Kidney epithelial cell (primary cell): Measurements from ENCODE around the gene EFNA2. TPM values are rescaled to one million over a fixed set of nuclear protein-coding genes. Genes with fewer than 3 reads are reported as not detected.

ENCODE experiments used
- DNase-seq: peaks from one replicate; pipeline ENCODE4 v3.0.0-alpha.2; 2010; ENCODE audit warnings: low read depth
- H3K27me3 ChIP-seq: 2 replicates; pipeline ENCODE4 v1.6.0; 2011; ENCODE audit warnings: low read length; ENCODE audit not compliant: control insufficient read depth, insufficient read depth
- H3K36me3 ChIP-seq: 2 replicates; pipeline ENCODE4 v1.5.1; 2011; ENCODE audit warnings: low read length; ENCODE audit not compliant: control insufficient read depth, insufficient read depth
- H3K4me3 ChIP-seq: 2 replicates; pipeline ENCODE4 v1.5.1; 2011; ENCODE audit warnings: low read depth, mild to moderate bottlenecking, control low read depth, low read length
- total RNA-seq: library from RNA; depleted of rRNA; stranded (reverse); fragments of >200 nt; gene quantifications from 2 replicates; pipeline ENCODE4 v1.2.3, GENCODE V29; 2015
- TF ChIP-seq, protein P1 (sequence below): IDR thresholded peaks from 2 replicates; pipeline ENCODE4 v1.5.1; 2011; ENCODE audit warnings: mild to moderate bottlenecking, moderate library complexity, low read length, control low read depth, inconsistent platforms; ENCODE audit not compliant: insufficient read depth, poor library complexity, severe bottlenecking

Gene EFNA2
- total RNA-seq, 1 donor from 2014 or later, result 5.3 TPM

DNA sequence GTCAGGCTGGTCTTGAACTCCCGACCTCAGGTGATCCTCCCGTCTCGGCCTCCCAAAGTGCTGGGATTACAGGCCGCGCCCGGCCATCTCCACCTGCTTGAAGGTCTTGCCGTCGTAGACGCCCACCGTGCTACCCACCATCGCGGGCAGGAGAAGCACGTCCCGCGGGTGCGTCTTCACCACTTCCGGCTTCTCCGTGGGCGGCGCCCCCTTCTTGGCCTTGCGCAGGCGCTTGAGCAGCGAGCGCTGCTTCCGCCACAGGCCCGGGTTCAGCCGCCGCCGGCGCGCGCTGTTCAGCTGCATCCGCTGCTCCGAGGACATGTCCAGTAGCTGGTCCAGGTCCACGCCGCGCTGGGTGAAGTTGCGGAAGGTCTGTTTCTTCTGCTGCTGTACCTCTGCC is 21.6 kb downstream of the EFNA2 start:
- H3K4me3 ChIP-seq, result no peak overlapping the region
- no peak for DNase-seq
- TF ChIP-seq, protein P1, sequence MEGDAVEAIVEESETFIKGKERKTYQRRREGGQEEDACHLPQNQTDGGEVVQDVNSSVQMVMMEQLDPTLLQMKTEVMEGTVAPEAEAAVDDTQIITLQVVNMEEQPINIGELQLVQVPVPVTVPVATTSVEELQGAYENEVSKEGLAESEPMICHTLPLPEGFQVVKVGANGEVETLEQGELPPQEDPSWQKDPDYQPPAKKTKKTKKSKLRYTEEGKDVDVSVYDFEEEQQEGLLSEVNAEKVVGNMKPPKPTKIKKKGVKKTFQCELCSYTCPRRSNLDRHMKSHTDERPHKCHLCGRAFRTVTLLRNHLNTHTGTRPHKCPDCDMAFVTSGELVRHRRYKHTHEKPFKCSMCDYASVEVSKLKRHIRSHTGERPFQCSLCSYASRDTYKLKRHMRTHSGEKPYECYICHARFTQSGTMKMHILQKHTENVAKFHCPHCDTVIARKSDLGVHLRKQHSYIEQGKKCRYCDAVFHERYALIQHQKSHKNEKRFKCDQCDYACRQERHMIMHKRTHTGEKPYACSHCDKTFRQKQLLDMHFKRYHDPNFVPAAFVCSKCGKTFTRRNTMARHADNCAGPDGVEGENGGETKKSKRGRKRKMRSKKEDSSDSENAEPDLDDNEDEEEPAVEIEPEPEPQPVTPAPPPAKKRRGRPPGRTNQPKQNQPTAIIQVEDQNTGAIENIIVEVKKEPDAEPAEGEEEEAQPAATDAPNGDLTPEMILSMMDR, result no peak
- peaks cover 13% of the 10 kb centered on the region for H3K27me3 ChIP-seq
- no peaks in the 10 kb centered on the region for H3K36me3 ChIP-seq

DNA sequence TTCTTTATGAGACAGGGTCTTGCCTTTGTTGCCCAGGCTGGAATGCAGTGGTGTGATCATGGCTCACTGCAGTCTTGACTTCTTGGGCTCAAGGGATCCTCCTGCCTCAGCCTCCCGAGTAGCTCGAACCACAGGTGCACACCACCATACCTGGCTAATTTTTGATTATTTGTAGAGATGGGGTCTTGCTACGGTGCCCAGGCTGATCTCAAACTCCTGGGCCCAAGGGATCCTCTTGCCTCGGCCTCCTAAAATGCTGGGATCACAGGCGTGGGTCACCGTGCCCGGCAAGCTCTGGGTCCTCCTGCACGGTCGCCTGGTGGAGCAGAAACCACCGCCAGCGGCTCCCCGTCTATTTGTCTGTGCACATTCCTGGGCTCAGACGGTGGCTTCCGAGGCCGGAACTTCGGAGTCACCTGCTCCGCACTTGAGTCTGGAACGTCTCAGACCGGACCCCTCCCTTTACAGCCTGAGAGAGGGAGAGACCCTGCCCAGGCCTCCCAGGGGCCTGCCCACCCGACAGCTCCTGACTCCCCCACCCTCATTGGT is 22.2 kb downstream of the EFNA2 start:
- H3K4me3 ChIP-seq, result no peak overlapping the region
- no peak for DNase-seq
- peaks cover 8% of the 10 kb centered on the region for H3K27me3 ChIP-seq
- TF ChIP-seq, protein P1, result no peak
- no peaks in the 10 kb centered on the region for H3K36me3 ChIP-seq

DNA sequence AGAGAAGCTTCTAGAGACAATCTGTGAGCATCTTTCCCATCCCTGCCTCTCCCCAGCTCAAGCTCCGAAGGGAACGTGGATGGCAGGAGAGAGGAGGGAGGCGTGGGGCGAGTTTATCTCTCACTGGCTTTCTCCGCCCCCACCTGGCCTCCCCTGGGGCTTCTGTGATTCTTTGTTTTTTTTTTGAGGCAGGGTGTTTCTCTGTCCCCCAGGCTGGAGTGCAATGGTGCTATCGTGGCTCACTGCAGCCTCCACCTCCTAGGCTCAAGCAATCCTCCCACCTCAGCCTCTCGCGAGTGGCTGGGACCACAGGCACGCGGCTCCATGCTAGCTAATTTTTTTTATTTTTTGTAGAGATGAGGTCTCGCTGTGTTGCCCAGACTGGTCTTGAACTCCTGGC is 23.0 kb downstream of the EFNA2 start:
- H3K36me3 ChIP-seq, result no peaks in the 10 kb centered on the region
- no peak overlapping the region for H3K4me3 ChIP-seq
- peaks cover 5% of the 10 kb centered on the region for H3K27me3 ChIP-seq
- TF ChIP-seq, protein P1, result no peak
- no peak for DNase-seq

DNA sequence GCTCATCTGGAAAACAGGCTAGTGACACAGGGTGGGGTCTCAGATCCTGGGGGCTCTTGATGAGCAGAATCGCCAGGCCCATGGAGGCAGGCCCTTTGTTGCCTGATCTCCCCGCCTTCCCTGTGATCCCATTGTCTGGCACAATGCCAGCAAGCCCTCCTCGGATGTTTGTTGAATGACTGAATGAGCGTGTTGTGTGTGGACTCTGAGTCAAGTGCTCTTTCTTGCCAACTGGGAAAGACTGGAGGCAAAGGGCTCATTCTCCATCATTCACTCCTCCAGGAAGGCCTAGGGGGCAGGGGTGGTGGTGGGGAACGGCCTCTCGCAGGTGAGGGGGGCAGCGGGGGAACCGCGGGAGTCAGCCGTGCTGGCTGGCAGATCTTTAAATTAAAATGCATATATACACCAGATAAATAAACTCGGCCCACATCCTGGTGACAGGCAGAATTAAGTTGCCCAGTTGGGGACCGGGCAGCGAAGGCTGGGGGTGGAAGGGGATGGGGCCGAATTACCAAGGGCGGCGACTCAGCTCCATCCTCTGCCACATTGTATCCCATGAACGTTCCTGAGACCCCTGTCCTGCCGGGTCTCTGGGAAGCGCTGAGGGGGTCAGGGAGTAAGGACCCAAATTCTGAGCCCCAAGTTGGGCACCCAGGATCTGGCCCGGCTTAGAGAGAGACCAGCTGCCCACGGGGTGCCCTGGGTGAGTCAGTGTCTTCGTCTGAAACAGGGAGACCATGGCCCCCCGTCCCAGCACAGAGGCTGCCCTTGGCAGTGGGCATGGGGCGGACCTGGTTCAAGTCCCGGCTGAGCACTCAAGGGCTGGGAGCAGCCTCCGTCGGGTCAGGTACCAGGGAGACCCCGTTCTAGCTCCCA is 24.5 kb downstream of the EFNA2 start:
- DNase-seq, result no peak
- TF ChIP-seq, protein P1, result no peak
- Histone ChIP-seq H3K36me3 (no peaks in the 10 kb centered on the region), H3K4me3 (no peak overlapping the region), H3K27me3 (peaks cover 4% of the 10 kb centered on the region)

DNA sequence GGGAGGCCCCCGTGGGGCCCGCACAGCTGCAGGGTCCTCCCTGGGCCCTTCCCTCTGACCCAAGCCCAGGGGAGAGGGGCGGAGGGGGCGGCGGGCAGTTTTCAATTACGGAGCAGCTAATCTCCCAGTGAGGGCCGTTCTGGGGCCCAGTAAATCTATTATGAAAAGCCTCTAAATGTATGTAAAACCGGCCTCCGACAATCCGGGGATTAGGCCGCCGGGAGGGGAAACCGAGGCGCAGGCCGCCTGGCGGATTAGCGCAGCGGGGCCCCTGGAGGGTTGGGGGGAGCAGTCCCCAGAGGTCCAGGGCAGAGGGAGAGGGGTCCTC is 25.1 kb downstream of the EFNA2 start:
- Histone ChIP-seq H3K27me3 (peaks cover 9% of the 10 kb centered on the region), H3K36me3 (no peaks in the 10 kb centered on the region), H3K4me3 (no peak overlapping the region)
- DNase-seq, result no peak
- TF ChIP-seq, protein P1, result no peak
